IMR-90 (cell line): Measurements from ENCODE around the gene DOCK4.

ENCODE experiments used
- BHLHE40 ChIP-seq: fragments of 150-350 bp; IDR thresholded peaks from 2 replicates; pipeline ENCODE4 v1.6.1; 2016; ENCODE audit warnings: mild to moderate bottlenecking, low read depth, low read length
- FOS ChIP-seq: fragments of 150-350 bp; IDR thresholded peaks from 2 replicates; pipeline ENCODE4 v1.6.1; 2016; ENCODE audit warnings: low read depth, low read length
- MAFK ChIP-seq: IDR thresholded peaks from 2 replicates; pipeline ENCODE4 v1.6.1; 2012; ENCODE audit warnings: low read depth, low read length, improper control_type of control experiment
- MAZ ChIP-seq: IDR thresholded peaks from 2 replicates; pipeline ENCODE4 v1.6.1; 2012; ENCODE audit warnings: low read depth, mild to moderate bottlenecking, low read length, improper control_type of control experiment, moderate library complexity, borderline replicate concordance
- MXI1 ChIP-seq: IDR thresholded peaks from 2 replicates; pipeline ENCODE4 v1.6.1; 2012; ENCODE audit warnings: low read depth, mild to moderate bottlenecking, low read length, moderate library complexity, borderline replicate concordance
- NFE2L2 ChIP-seq: fragments of 150-350 bp; IDR thresholded peaks from 2 replicates; pipeline ENCODE4 v1.6.1; 2016; ENCODE audit warnings: low read depth, mild to moderate bottlenecking, low read length
- POLR2A ChIP-seq: IDR thresholded peaks from 2 replicates; pipeline ENCODE4 v1.6.1; 2012; ENCODE audit warnings: mild to moderate bottlenecking, low read depth, low read length
- RAD21 ChIP-seq: IDR thresholded peaks from 2 replicates; pipeline ENCODE4 v1.6.1; 2012; ENCODE audit warnings: low read length, improper control_type of control experiment
- RCOR1 ChIP-seq: IDR thresholded peaks from 2 replicates; pipeline ENCODE4 v1.6.1; 2012; ENCODE audit warnings: mild to moderate bottlenecking, low read length, improper control_type of control experiment; ENCODE audit not compliant: insufficient replicate concordance
- RFX5 ChIP-seq: IDR thresholded peaks from 2 replicates; pipeline ENCODE4 v1.8.0; 2012; ENCODE audit warnings: low read depth, mild to moderate bottlenecking, low read length, moderate library complexity
- SMC3 ChIP-seq: fragments of 150-350 bp; IDR thresholded peaks from 2 replicates; pipeline ENCODE4 v1.6.1; 2016; ENCODE audit warnings: low read depth, mild to moderate bottlenecking, antibody characterized with exemption, low read length, moderate library complexity
- USF2 ChIP-seq: fragments of 150-350 bp; IDR thresholded peaks from 2 replicates; pipeline ENCODE4 v1.6.1; 2017; ENCODE audit warnings: mild to moderate bottlenecking, antibody characterized with exemption, low read length, low read depth
- TF ChIP-seq, protein P1 (sequence below): conservative IDR thresholded peaks from 2 replicates; pipeline ENCODE4 v1.5.1; 2012; ENCODE audit warnings: mild to moderate bottlenecking, low read depth, low read length, improper control_type of control experiment
- TF ChIP-seq, protein P2 (sequence below): fragments of 150-350 bp; IDR thresholded peaks from 2 replicates; pipeline ENCODE4 v1.6.1; 2016; ENCODE audit warnings: low read depth, mild to moderate bottlenecking, low read length, moderate library complexity, borderline replicate concordance

GRCh38 chr7:112013274-112013673 lies 192.9 kb downstream of the DOCK4 start:
- TF ChIP-seq, protein P1, sequence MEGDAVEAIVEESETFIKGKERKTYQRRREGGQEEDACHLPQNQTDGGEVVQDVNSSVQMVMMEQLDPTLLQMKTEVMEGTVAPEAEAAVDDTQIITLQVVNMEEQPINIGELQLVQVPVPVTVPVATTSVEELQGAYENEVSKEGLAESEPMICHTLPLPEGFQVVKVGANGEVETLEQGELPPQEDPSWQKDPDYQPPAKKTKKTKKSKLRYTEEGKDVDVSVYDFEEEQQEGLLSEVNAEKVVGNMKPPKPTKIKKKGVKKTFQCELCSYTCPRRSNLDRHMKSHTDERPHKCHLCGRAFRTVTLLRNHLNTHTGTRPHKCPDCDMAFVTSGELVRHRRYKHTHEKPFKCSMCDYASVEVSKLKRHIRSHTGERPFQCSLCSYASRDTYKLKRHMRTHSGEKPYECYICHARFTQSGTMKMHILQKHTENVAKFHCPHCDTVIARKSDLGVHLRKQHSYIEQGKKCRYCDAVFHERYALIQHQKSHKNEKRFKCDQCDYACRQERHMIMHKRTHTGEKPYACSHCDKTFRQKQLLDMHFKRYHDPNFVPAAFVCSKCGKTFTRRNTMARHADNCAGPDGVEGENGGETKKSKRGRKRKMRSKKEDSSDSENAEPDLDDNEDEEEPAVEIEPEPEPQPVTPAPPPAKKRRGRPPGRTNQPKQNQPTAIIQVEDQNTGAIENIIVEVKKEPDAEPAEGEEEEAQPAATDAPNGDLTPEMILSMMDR, result no peak
- TF ChIP-seq MAFK, result no peak
- TF ChIP-seq RFX5, result no peak
- TF ChIP-seq MAZ, result no peak
- no peak for TF ChIP-seq USF2
- no peak for TF ChIP-seq BHLHE40
- no peak for TF ChIP-seq RCOR1
- TF ChIP-seq NFE2L2, result no peak
- no peak for TF ChIP-seq POLR2A
- no peak for TF ChIP-seq FOS
- TF ChIP-seq SMC3, result no peak
- TF ChIP-seq, protein P2, sequence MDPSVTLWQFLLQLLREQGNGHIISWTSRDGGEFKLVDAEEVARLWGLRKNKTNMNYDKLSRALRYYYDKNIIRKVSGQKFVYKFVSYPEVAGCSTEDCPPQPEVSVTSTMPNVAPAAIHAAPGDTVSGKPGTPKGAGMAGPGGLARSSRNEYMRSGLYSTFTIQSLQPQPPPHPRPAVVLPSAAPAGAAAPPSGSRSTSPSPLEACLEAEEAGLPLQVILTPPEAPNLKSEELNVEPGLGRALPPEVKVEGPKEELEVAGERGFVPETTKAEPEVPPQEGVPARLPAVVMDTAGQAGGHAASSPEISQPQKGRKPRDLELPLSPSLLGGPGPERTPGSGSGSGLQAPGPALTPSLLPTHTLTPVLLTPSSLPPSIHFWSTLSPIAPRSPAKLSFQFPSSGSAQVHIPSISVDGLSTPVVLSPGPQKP, result no peak
- no peak for TF ChIP-seq RAD21
- TF ChIP-seq MXI1, result no peak
